ENCODE results near the gene TIAM2.

- TF ChIP-seq RB1 (IDR thresholded peaks at IDR 0.05; ENCODE audit: borderline replicate concordance) (no peak), POLR2A (IDR thresholded peaks at IDR 0.05; ENCODE audit: low read depth, low read length) (no peak), CUX1 (IDR thresholded peaks at IDR 0.05; ENCODE audit: insufficient replicate concordance, low read depth, low read length) (no peak), EZH2 (IDR thresholded peaks at IDR 0.05; ENCODE audit: borderline replicate concordance, control insufficient read depth, low read depth, low read length) (no peak), YY1 (IDR thresholded peaks at IDR 0.05; ENCODE audit: low read depth, low read length) (no peak), CHD2 (IDR thresholded peaks at IDR 0.05; ENCODE audit: borderline replicate concordance, low read depth, low read length) (no peak), NFIC (IDR thresholded peaks at IDR 0.05; ENCODE audit: low read depth, low read length) (no peak), PKNOX1 (IDR thresholded peaks at IDR 0.05) (no peak), FOXM1 (IDR thresholded peaks at IDR 0.05; ENCODE audit: low read depth, low read length) (no peak; the same call in 1 of the 2 replicates)
- TF ChIP-seq, protein P1, sequence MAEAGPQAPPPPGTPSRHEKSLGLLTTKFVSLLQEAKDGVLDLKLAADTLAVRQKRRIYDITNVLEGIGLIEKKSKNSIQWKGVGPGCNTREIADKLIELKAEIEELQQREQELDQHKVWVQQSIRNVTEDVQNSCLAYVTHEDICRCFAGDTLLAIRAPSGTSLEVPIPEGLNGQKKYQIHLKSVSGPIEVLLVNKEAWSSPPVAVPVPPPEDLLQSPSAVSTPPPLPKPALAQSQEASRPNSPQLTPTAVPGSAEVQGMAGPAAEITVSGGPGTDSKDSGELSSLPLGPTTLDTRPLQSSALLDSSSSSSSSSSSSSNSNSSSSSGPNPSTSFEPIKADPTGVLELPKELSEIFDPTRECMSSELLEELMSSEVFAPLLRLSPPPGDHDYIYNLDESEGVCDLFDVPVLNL (IDR thresholded peaks at IDR 0.05; ENCODE audit: low read depth, low read length), result no peak
- TF ChIP-seq, protein P2, sequence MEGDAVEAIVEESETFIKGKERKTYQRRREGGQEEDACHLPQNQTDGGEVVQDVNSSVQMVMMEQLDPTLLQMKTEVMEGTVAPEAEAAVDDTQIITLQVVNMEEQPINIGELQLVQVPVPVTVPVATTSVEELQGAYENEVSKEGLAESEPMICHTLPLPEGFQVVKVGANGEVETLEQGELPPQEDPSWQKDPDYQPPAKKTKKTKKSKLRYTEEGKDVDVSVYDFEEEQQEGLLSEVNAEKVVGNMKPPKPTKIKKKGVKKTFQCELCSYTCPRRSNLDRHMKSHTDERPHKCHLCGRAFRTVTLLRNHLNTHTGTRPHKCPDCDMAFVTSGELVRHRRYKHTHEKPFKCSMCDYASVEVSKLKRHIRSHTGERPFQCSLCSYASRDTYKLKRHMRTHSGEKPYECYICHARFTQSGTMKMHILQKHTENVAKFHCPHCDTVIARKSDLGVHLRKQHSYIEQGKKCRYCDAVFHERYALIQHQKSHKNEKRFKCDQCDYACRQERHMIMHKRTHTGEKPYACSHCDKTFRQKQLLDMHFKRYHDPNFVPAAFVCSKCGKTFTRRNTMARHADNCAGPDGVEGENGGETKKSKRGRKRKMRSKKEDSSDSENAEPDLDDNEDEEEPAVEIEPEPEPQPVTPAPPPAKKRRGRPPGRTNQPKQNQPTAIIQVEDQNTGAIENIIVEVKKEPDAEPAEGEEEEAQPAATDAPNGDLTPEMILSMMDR (IDR thresholded peaks at IDR 0.05 in 2 of 3, conservative IDR thresholded peaks at IDR 0.05 in 1 of 3; ENCODE audit: control insufficient read depth in 2 of 3, extremely low read depth in 1 of 3, insufficient read depth in 1 of 3, low read depth in 3 of 3, low read length in 3 of 3), result no peak
- TF ChIP-seq, protein P3, sequence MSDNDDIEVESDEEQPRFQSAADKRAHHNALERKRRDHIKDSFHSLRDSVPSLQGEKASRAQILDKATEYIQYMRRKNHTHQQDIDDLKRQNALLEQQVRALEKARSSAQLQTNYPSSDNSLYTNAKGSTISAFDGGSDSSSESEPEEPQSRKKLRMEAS (IDR thresholded peaks at IDR 0.05; ENCODE audit: low read depth, low read length), result no peak
Observed at GRCh38 chr6:155115893-155116570, 120.9 kb downstream of the TIAM2 start.

All from GM12878 (cell line).